Right lobe of liver (tissue), 4 donors: ENCODE results near the gene ICAM3.

ENCODE experiments used
- POLR2A ChIP-seq: fragments of 450-650 bp; IDR thresholded peaks from one replicate; pipeline ENCODE4 v1.6.1; 2017; ENCODE audit warnings: antibody characterized with exemption, mild to moderate bottlenecking
- TF ChIP-seq, protein P1 (sequence below), 4 donors: fragments of 200-600 bp in 3 of 4; fragments of 450-650 bp in 1 of 4; IDR thresholded peaks; one replicate each; pipeline versions ENCODE4 v1.5.1 to v1.8.0; 2016 to 2022; ENCODE audit warnings: antibody characterized with exemption in 4 of 4, mild to moderate bottlenecking in 2 of 4
- donor health status: DM: no; HTN: no; CAD: no.
- donor health status: DM: no; HTN: no; CAD: no.
- donor health status: DM: no; HTN: yes; CAD: no.

GRCh38 chr19:10290357-10290875, 49.0 kb downstream of the ICAM3 start:
- no peak for TF ChIP-seq POLR2A
- TF ChIP-seq, protein P1, sequence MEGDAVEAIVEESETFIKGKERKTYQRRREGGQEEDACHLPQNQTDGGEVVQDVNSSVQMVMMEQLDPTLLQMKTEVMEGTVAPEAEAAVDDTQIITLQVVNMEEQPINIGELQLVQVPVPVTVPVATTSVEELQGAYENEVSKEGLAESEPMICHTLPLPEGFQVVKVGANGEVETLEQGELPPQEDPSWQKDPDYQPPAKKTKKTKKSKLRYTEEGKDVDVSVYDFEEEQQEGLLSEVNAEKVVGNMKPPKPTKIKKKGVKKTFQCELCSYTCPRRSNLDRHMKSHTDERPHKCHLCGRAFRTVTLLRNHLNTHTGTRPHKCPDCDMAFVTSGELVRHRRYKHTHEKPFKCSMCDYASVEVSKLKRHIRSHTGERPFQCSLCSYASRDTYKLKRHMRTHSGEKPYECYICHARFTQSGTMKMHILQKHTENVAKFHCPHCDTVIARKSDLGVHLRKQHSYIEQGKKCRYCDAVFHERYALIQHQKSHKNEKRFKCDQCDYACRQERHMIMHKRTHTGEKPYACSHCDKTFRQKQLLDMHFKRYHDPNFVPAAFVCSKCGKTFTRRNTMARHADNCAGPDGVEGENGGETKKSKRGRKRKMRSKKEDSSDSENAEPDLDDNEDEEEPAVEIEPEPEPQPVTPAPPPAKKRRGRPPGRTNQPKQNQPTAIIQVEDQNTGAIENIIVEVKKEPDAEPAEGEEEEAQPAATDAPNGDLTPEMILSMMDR (IDR thresholded peaks at IDR 0.05) = no peak
